Measurements from ENCODE around the gene ARID5B. TPM values are rescaled to one million over a fixed set of nuclear protein-coding genes. Genes with fewer than 3 reads are reported as not detected.

ARID5B gene
- total RNA-seq, 2 experiments from 2014 or later, result 26.7 to 28.3 TPM

DNA sequence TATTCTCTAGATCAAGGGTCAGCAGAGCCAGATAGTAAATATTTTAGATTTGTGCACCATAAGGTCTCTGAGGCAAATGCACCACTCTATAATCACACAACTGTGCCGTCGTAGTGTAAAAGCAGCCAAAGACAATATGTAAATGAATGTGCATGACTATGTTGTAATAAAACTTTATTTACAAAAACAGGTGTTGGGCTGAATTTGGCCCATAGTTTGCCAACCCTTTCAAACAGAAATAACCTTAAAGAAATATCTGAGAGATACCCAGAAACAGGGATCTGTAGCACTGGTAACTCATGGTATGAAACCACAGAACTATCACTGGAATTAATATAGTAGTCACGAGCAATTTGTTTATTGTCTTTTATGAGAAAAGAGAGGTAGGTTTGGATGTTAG is 86.0 kb downstream of the ARID5B start:
- TF ChIP-seq, protein P1, sequence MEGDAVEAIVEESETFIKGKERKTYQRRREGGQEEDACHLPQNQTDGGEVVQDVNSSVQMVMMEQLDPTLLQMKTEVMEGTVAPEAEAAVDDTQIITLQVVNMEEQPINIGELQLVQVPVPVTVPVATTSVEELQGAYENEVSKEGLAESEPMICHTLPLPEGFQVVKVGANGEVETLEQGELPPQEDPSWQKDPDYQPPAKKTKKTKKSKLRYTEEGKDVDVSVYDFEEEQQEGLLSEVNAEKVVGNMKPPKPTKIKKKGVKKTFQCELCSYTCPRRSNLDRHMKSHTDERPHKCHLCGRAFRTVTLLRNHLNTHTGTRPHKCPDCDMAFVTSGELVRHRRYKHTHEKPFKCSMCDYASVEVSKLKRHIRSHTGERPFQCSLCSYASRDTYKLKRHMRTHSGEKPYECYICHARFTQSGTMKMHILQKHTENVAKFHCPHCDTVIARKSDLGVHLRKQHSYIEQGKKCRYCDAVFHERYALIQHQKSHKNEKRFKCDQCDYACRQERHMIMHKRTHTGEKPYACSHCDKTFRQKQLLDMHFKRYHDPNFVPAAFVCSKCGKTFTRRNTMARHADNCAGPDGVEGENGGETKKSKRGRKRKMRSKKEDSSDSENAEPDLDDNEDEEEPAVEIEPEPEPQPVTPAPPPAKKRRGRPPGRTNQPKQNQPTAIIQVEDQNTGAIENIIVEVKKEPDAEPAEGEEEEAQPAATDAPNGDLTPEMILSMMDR (IDR thresholded peaks at IDR 0.05), result no peak
- peaks cover 4% of the 10 kb centered on the region for H3K9me3 Mint-ChIP-seq
- CTCF ChIA-PET, result interaction anchor here (0.8 to 2.0 kb wide), 7 partner anchors 12 to 85 kb away, joined by 3 to 8 read pairs (median 4); no protein-coding TSS in a partner anchor
- peak overlapping the region; percentile 58 for H3K4me3 Mint-ChIP-seq
- no peaks in the 10 kb centered on the region for H3K27me3 Mint-ChIP-seq
- ATAC-seq (peak; percentile 28), DNase-seq (no peak)
- peaks cover 67% of the 10 kb centered on the region for H3K36me3 Mint-ChIP-seq (ENCODE audit: low read depth)
- H3K27ac Mint-ChIP-seq, result peak overlapping the region; percentile 99
- POLR2A ChIA-PET, result interaction anchor here (0.6 to 2.8 kb wide), 13 partner anchors 21 to 88 kb away, joined by 3 to 17 read pairs (median 6); partner anchors contain the start of gene ARID5B
- H3K4me1 Mint-ChIP-seq (ENCODE audit: low read depth), result peaks cover 80% of the 10 kb centered on the region
- intact Hi-C loops (cut with micrococcal nuclease), result no loop called here

DNA sequence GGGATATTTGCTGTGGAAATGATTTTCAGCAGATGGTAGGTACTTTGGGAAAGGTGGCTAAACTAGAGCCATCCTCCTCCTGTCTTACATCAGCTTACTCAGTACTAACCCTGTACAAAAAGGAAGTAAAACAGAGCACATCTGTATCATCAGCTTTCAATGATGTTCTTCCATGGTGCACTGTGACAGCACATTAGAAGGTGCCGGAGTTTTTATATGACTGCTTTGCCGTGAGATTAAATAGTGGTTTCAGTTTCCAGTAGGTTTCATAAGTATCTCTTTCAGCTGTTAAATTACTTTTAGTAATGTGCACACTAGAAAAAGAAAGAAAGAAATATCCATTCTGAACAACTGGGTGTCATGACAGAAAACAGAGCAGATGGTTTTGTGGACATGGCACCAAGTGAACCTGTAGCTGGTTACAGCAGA is 86.5 kb downstream of the ARID5B start:
- Mint-ChIP-seq H3K4me1 (ENCODE audit: low read depth) (peaks cover 80% of the 10 kb centered on the region), H3K4me3 (peak overlapping the region; percentile 58), H3K27me3 (no peaks in the 10 kb centered on the region), H3K36me3 (ENCODE audit: low read depth) (peaks cover 66% of the 10 kb centered on the region), H3K27ac (peak overlapping the region; percentile 99), H3K9me3 (peaks cover 4% of the 10 kb centered on the region)
- peak; percentile 95 for ATAC-seq
- TF ChIP-seq, protein P1 (IDR thresholded peaks at IDR 0.05), result no peak
- POLR2A ChIA-PET, result interaction anchor here (0.6 to 2.8 kb wide), 12 partner anchors 21 to 88 kb away, joined by 3 to 17 read pairs (median 6); partner anchors contain the start of gene ARID5B
- intact Hi-C loops (cut with micrococcal nuclease), result loop anchor here (2.0 kb wide), 2 partner anchors 49 to 59 kb away; no protein-coding TSS in a partner anchor
- DNase-seq, result peak; percentile 62
- CTCF ChIA-PET, result interaction anchor here (0.8 to 2.0 kb wide), 12 partner anchors 12 to 100 kb away, joined by 3 to 8 read pairs (median 4); no protein-coding TSS in a partner anchor

DNA sequence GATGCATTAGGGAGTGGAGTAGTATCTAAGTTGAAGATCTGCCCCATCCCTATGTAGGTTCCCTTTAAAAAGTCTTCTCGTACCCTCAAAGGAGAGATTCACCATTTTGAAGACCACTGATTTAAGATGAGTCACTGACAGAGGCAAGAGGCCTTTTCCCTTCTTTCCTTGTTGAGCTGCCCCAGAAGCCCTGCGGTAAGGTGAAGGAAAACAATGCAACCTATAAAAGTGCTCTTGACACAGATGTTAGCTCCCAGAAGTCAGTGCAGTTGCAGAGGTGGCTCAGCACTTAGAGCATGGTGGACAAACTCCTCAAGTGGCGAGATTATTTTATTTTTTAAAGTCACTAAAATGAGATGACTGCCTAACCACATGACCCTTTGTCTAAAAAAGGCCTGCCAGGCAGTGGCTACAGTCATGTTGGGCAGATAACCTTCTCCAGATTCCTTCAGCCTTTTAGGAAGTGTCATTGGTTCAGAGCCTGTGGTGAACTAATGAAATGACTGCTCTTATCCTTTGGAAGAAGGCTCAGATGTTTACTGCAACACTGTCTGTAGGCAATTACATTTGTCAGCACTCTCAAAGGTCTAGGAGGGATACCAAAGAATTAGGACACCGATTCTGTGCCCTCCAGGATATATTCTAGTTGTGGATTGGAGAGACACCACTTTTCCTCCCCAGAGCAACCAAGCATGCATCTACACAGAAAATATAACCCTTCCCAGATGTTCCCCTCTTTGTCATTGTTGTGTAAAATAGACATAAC is 88.7 kb downstream of the ARID5B start:
- ChIA-PET CTCF (no interaction called here), POLR2A (interaction anchor here (1.1 to 4.0 kb wide), 3 partner anchors 27 to 90 kb away, joined by 5 to 22 read pairs (median 17); partner anchors contain the start of gene ARID5B)
- H3K27ac Mint-ChIP-seq, result peak overlapping the region; percentile 77
- intact Hi-C loops (cut with micrococcal nuclease), result loop anchor here (2.0 kb wide), 2 partner anchors 51 to 57 kb away; no protein-coding TSS in a partner anchor
- H3K4me3 Mint-ChIP-seq, result no peak overlapping the region
- ATAC-seq, result no peak
- TF ChIP-seq, protein P1 (IDR thresholded peaks at IDR 0.05), result no peak
- no peaks in the 10 kb centered on the region for H3K27me3 Mint-ChIP-seq
- no peak for DNase-seq
- H3K9me3 Mint-ChIP-seq, result peaks cover 4% of the 10 kb centered on the region
- H3K36me3 Mint-ChIP-seq (ENCODE audit: low read depth), result peaks cover 61% of the 10 kb centered on the region
- peaks cover 83% of the 10 kb centered on the region for H3K4me1 Mint-ChIP-seq (ENCODE audit: low read depth)

DNA sequence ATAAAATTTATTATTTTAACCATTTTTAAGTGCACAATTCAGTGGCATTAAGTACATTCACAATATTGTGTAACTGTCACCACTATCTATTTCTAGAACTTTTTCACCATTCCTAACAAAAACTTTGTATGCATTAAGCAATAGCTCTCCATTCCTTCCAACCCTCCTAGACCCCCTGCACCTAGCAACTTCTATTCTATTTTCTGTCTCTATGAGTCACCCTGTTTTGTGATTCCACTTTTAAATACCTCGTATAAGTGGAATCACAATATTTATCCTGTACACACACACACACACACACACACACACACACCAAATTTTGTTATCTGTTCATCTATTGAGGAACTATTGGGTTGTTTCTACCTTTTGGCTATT is 89.2 kb downstream of the ARID5B start:
- ChIA-PET POLR2A (interaction anchor here (1.1 to 4.0 kb wide), 4 partner anchors 28 to 91 kb away, joined by 5 to 22 read pairs (median 6); no protein-coding TSS in a partner anchor), CTCF (no interaction called here)
- TF ChIP-seq, protein P1 (IDR thresholded peaks at IDR 0.05), result no peak
- no peak for DNase-seq
- Mint-ChIP-seq H3K27ac (peak overlapping the region; percentile 95), H3K4me1 (ENCODE audit: low read depth) (peaks cover 81% of the 10 kb centered on the region), H3K27me3 (no peaks in the 10 kb centered on the region), H3K36me3 (ENCODE audit: low read depth) (peaks cover 61% of the 10 kb centered on the region), H3K9me3 (peaks cover 4% of the 10 kb centered on the region), H3K4me3 (no peak overlapping the region)
- ATAC-seq, result no peak
- intact Hi-C loops (cut with micrococcal nuclease), result no loop called here
